Measurements from ENCODE around the gene CD200R1L.

DNA sequence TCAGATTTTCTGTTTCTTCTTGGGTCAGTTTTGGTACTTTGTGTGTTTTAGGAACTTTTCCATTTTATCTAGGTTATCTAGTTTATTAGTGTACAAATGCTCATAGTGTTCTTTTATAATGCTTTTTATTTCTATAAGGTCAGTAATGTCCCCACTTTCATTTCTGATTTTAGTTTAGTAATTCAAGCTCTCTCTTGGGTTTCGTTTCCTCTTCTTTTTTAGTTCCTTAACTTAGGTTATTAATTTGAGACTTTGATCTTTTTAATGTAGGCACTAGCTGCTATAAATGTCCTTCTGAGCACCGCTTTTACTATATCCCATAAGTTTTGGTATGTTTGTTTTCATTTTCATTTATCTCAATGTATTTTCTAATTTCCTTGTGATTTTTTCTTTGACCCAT is 27.0 kb upstream of the CD200R1L start:
- no peak for TF ChIP-seq CTCF (IDR thresholded peaks at IDR 0.05)
- no peak for TF ChIP-seq POLR2AphosphoS5 (IDR thresholded peaks at IDR 0.05; ENCODE audit: low read depth, low read length)
- no peak for TF ChIP-seq SIN3A (IDR thresholded peaks at IDR 0.05; ENCODE audit: borderline replicate concordance, insufficient read depth, low read depth, low read length)
- TF ChIP-seq, protein P1, sequence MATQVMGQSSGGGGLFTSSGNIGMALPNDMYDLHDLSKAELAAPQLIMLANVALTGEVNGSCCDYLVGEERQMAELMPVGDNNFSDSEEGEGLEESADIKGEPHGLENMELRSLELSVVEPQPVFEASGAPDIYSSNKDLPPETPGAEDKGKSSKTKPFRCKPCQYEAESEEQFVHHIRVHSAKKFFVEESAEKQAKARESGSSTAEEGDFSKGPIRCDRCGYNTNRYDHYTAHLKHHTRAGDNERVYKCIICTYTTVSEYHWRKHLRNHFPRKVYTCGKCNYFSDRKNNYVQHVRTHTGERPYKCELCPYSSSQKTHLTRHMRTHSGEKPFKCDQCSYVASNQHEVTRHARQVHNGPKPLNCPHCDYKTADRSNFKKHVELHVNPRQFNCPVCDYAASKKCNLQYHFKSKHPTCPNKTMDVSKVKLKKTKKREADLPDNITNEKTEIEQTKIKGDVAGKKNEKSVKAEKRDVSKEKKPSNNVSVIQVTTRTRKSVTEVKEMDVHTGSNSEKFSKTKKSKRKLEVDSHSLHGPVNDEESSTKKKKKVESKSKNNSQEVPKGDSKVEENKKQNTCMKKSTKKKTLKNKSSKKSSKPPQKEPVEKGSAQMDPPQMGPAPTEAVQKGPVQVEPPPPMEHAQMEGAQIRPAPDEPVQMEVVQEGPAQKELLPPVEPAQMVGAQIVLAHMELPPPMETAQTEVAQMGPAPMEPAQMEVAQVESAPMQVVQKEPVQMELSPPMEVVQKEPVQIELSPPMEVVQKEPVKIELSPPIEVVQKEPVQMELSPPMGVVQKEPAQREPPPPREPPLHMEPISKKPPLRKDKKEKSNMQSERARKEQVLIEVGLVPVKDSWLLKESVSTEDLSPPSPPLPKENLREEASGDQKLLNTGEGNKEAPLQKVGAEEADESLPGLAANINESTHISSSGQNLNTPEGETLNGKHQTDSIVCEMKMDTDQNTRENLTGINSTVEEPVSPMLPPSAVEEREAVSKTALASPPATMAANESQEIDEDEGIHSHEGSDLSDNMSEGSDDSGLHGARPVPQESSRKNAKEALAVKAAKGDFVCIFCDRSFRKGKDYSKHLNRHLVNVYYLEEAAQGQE (IDR thresholded peaks at IDR 0.05; ENCODE audit: insufficient read depth in 1 of 2, low read depth in 2 of 2, low read length in 1 of 2), result no peak
- TF ChIP-seq TCF7L2 (IDR thresholded peaks at IDR 0.05; ENCODE audit: low read depth, low read length), result no peak

Data from Panc1 (cell line).